Hepatic stellate cell (primary cell): ENCODE data around the gene SGMS1.
"Not testable (repeated sequence)": the region's sequence is repeated elsewhere in the genome, so short reads cannot be mapped to it uniquely, and the experiment has no call there.

Experiments
- DNase-seq: peaks from one replicate; pipeline ENCODE4 v3.0.0; 2011; ENCODE audit warnings: low spot score

Gene SGMS1

DNA sequence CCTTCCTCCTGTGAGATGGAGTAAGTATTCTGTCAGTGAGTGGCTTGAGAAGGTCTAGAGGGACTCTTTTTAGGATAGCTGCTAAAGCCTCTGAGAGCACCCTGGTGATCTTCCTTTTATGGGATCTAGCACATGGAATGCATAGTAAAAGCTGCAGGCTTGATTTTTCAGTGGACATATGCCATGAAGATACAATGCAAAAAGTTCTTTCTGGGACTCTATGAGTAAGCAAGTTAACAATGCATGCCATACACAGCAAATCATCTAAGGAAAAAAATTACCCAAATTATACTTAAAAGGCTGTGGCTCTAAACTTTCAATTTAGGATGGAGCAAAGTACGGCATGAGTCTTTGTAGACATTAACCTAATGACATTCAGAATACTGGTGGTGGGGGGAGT is 154.5 kb downstream of the SGMS1 start:
- peak; percentile 11 for DNase-seq

DNA sequence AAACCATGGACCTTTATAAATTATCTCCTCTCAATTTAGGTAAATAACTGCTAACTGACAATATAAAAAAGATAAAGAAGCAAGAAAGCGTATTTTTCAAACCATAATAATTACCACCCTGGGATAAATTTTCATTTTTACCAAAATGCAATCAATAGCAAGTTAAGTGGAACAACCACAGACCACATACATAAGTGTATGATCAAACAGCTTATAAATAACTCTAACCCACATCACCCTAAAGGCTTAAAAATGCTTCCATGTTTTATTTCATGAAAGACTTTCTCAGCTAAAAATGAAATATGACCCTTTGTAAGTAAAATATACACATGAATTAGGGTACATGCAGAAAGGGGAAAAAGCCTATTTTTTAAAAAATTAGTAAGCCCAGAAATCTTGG is 156.5 kb downstream of the SGMS1 start:
- no peak for DNase-seq

- DNase-seq: no peak
Measured at GRCh38 chr10:50464004-50464409, 159.7 kb downstream of the SGMS1 start.

GRCh38 chr10:50461834-50462233 is 161.9 kb downstream of the SGMS1 start:
- no peak for DNase-seq

DNA sequence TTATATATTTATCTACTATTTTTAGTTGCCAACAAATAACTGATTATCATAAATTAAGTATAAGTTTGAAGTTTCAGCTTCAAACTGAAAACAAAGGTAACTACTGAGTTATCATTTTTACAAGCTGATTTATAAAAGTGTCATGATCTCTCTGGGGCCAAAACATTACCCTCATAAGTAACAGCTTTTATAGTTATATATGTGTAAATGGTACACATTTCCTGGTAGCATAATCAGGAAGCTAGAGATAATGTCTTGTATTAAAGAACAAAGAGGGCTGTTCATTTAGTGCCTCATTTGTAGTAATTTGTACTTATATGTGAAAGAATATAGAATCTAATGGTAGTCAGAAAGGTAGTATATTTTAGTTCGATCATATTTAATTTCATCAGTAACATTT is 162.6 kb downstream of the SGMS1 start:
- no peak for DNase-seq

- no peak for DNase-seq
Measured at GRCh38 chr10:50456719-50457118, 167.0 kb downstream of the SGMS1 start.

GRCh38 chr10:50453940-50454339 is 169.8 kb downstream of the SGMS1 start:
- no peak for DNase-seq

DNA sequence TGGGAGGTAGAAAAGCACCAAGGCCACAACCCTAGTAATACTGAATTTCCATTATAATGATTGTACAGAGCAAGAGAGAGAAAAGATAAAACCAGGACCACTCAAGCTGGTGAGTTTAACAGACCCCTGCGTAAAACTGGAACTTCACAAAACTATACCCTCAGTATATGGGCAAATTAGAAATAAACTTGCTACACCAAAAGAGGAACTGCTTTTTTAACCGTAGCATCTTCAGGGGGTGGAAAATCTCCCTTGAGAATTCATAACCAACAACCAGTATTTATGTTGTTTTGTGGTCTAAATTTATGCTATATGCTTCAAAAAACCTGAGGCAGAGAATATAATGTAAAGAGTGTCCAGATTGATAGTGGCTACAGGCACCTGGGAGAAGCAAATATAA is 171.2 kb downstream of the SGMS1 start:
- DNase-seq: no peak

DNA sequence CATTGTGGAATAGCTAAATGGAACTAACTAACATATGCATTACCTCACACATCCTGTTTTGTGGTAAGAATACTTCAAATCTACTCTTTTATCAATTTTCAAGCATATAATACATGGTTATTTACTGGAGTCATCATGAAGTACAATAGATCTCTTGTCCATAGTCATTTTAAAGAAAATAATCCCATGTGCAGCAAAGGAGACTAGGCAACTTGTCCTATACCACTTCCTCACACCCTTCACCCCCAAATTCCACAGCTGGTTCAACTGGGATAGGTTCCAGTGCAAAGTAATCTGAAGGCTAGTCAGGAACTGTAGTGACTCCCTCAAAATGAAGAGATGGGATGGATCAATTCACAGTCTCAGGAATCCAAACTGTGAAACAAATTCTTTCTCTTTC is 176.1 kb downstream of the SGMS1 start:
- no peak for DNase-seq

DNA sequence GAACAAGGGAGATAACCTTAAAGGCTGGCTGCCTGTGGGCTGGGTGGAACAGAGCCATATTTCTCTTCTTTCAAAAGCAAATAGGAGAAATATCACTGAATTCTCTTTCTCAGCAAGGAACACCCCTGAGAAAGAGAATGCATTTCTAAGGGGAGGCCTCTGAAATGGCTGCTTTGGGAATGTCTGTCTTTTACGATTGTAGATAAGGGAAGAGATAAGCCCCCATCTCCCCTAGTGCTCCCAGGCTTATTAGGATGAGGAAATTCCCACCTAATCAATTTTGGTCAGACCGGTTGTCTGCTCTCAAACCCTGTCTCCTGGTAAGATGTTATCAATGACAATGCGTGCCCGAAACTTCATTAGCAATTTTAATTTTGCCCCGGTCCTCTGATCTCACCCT is 178.0 kb downstream of the SGMS1 start:
- not testable (repeated sequence) for DNase-seq

- no peak for DNase-seq
Measured at GRCh38 chr10:50440489-50440888, 183.3 kb downstream of the SGMS1 start.

- no peak for DNase-seq
Measured at GRCh38 chr10:50439806-50440205, 183.9 kb downstream of the SGMS1 start.

- no peak for DNase-seq
Measured at GRCh38 chr10:50439187-50439586, 184.6 kb downstream of the SGMS1 start.

DNA sequence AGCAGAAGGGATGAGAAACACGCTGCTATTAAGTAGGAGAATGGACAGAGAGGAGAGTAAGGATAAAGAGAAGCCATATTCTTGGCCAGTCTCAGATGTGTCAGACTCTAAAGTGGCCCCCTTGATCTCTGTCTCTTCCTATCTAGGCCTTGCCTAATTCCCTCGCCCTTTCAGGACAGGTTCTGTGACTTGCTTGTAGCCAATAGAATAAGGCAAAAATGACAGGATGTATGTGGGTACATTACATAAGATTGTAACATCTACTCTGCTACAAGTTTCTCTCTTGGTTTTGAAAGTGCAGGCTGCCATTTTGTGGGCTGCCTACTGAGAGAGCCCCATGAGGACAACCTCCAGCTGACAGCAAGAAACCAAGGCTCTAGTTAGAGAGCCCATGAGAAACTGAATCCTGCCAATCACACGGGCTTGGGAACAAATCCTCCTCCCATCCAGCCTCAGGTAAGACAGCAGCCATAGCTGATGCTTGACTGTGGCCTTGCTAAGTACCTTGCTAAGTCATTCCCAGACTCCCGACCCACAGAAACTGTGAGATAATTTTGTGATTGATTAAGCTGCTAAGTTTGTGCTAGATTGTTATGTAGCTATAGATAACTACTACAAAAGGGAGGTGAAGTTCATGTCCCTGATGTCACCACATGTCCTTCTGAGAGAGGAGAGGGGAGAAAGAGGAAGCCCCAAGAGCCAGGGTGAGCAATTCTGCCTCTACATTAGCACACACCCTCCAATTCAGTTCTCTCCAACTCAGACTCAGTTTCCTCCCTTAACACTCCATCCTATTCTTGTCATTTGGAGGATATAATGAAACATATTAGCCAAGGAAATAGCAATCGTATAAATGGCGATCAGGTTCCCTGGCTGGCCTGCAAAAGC is 185.5 kb downstream of the SGMS1 start:
- no peak for DNase-seq

- no peak for DNase-seq
Measured at GRCh38 chr10:50437248-50437647, 186.5 kb downstream of the SGMS1 start.

DNA sequence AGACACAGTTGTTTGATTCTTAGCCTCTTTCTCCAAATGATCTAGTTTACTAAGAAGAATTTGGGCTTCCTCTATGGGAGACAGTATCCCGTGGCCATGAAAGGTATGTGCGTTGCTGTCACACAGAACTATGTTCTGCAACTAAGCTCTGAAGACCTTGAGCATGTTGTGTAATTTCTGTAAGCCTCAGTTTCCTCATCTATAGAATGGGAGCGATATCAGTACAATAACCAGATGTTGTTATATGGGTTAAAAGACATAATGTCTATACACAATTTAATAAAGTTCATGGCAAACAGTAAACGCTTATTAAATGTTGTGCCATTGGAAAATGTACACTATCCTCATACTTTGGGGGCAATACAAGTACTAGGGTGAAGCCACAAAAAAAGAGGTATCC is 187.0 kb downstream of the SGMS1 start:
- DNase-seq: no peak

DNA sequence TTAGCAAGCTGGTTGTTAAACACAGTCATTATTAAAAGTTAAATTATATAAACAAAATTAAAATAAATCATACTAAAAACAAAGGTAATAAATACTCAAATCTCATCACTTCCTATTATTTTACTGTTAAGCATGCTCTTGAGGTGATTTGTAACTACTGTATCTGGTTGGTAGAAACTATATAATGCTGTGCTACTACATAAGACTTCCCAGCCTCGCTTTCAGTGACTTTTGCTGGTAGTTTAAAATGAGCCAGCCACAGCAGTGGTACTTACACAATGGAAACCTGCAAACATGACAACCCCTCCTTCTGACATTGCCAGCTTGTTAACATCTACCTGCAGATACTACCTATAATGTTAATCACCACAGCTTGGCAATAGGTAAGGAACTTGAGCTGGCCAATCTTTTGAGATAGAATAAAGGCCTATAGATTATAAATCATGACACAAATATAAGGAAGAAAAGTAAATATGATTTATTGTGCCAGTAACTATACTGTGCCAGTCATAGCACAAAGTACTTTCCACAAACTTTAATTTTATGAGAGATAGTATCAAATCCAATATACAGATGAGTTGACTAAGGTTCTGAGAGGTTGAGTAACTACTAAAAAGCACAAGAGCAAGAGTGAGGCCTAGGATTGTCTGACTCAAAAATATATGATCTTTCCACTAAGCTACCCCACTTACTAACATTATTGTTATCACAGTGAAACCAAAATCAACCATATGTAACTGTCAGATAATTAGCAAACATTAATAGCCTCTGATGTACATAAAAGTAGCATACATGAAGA is 191.3 kb downstream of the SGMS1 start:
- DNase-seq: no peak

DNA sequence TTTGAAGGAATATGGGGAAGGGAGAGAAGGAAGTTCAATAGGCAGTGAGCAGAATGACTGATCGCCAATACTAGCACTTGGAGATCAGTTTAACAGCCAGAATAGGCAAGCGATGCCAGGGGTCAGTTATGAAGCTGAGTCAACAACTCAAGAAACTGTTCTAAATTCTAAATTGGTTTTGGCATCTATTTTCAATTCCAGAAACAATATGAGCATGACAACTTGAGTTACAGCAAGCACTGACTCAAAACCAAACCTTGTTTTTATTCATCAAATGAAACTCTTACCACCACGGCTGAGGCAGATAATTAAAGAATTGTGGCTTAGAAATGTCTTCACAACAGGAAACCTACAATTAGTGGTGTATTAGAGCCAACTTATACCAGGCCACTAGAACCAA is 192.0 kb downstream of the SGMS1 start:
- DNase-seq: no peak

DNA sequence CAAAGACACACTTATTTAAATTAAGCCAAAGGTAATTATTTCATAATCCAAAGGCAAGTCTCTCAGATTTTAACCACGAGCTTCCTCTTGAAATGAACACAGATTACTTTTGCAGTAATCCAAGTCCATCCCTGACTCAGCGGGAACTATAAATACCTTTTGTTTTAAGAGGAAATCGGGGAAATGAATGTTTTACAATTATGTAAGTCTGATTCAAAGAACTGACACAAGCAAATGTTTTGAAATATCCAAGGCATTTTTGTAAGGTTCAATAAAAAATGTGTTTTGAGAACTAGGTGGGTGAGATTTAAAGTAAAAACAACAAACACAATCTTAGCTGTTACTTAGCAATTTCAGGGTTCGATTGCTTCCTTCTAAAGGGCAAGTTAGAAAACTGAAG is 192.6 kb downstream of the SGMS1 start:
- DNase-seq: no peak

- no peak for DNase-seq
Measured at GRCh38 chr10:50426485-50426884, 197.3 kb downstream of the SGMS1 start.

GRCh38 chr10:50425215-50425614 is 198.5 kb downstream of the SGMS1 start:
- not testable (repeated sequence) for DNase-seq

DNA sequence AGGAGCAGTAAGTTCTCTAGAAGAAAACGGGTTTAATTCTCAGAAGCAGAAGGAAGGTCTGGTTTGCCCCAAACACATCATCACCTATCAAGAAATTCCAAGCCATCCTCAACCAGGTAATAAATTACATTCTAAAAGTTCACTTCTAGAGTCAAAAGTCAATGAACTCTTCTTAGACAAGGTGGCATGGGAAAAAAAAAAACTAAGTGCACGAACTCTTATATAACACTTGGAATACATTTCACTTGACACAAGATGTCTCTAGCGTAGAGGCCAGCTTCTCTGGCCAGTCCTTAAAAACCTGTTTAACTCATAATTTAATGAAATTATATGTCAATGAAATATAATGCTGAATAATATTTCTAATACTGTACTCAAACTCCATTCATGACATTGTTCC is 200.3 kb downstream of the SGMS1 start:
- no peak for DNase-seq

- no peak for DNase-seq
Measured at GRCh38 chr10:50422259-50422658, 201.5 kb downstream of the SGMS1 start.
